ENCODE data around the gene SLC18A3. TPM values are rescaled to one million over a fixed set of nuclear protein-coding genes. Genes with fewer than 3 reads are reported as not detected.

The SLC18A3 gene
- total RNA-seq, 1 experiment from 2014 or later: not detected

GRCh38 chr10:49614242-49615198 is 4.4 kb downstream of the SLC18A3 start:
- CTCF ChIA-PET: no interaction called here

GRCh38 chr10:49615213-49615612 is 5.1 kb downstream of the SLC18A3 start:
- in situ Hi-C loops (cut with HindIII; ENCODE audit: low pct_unique_long_range_greater_than_20kb, low sequenced_read_pairs): no loop called here

More at GRCh38 chr10:49614242-49615198, 4.4 kb downstream of the SLC18A3 start:
- no peaks in the 10 kb centered on the region for H3K36me3 ChIP-seq (ENCODE audit: control insufficient read depth, insufficient read depth, low read length)
- POLR2A ChIA-PET: no interaction called here
- TF ChIP-seq TCF7L2 (IDR thresholded peaks at IDR 0.05; ENCODE audit: low read depth, low read length): no peak
- no peak for TF ChIP-seq SIN3A (IDR thresholded peaks at IDR 0.05; ENCODE audit: borderline replicate concordance, insufficient read depth, low read depth, low read length)
- DNase-seq (ENCODE audit: low read depth, low spot score) (no peak), ATAC-seq (no peak)
- H3K9me3 ChIP-seq (ENCODE audit: control insufficient read depth, insufficient read depth, low read depth, low read length): no peaks in the 10 kb centered on the region
- H3K4me3 ChIP-seq (ENCODE audit: low read depth in 2 of 2, low read length in 2 of 2): no peak overlapping the region
- intact Hi-C loops (cut with micrococcal nuclease; ENCODE audit: unreplicated experiment) (no loop called here), in situ Hi-C loops (cut with HindIII; ENCODE audit: low pct_unique_long_range_greater_than_20kb, low sequenced_read_pairs) (no loop called here)
- H3K27ac ChIP-seq (ENCODE audit: low read length): no peak overlapping the region
- no peaks in the 10 kb centered on the region for H3K4me1 ChIP-seq (ENCODE audit: control insufficient read depth, insufficient read depth, low read length)
- H3K27me3 ChIP-seq (ENCODE audit: control insufficient read depth, insufficient read depth, low read length): peaks cover 20% of the 10 kb centered on the region; the same call in 1 of the 2 replicates
- BruUV-seq (replicated peaks): no TSS peak

More at GRCh38 chr10:49615213-49615612, 5.1 kb downstream of the SLC18A3 start:
- ChIA-PET CTCF (no interaction called here), POLR2A (no interaction called here)
- Histone ChIP-seq H3K27ac (ENCODE audit: low read length) (no peak overlapping the region), H3K36me3 (ENCODE audit: control insufficient read depth, insufficient read depth, low read length) (no peaks in the 10 kb centered on the region), H3K4me3 (ENCODE audit: low read depth in 2 of 2, low read length in 2 of 2) (no peak overlapping the region), H3K9me3 (ENCODE audit: control insufficient read depth, insufficient read depth, low read depth, low read length) (no peaks in the 10 kb centered on the region), H3K4me1 (ENCODE audit: control insufficient read depth, insufficient read depth, low read length) (no peaks in the 10 kb centered on the region), H3K27me3 (ENCODE audit: control insufficient read depth, insufficient read depth, low read length) (peaks cover 23% of the 10 kb centered on the region; the same call in 1 of the 2 replicates)
- intact Hi-C loops (cut with micrococcal nuclease; ENCODE audit: unreplicated experiment): no loop called here
- BruUV-seq (replicated peaks): no TSS peak
- DNase-seq (ENCODE audit: low read depth, low spot score) (no peak), ATAC-seq (no peak)
- TF ChIP-seq REST (IDR thresholded peaks at IDR 0.05; ENCODE audit: insufficient read depth in 1 of 2, low read depth in 2 of 2, low read length in 1 of 2) (no peak), CTCF (IDR thresholded peaks at IDR 0.05) (no peak), SIN3A (IDR thresholded peaks at IDR 0.05; ENCODE audit: borderline replicate concordance, insufficient read depth, low read depth, low read length) (no peak), POLR2AphosphoS5 (IDR thresholded peaks at IDR 0.05; ENCODE audit: low read depth, low read length) (no peak), TCF7L2 (IDR thresholded peaks at IDR 0.05; ENCODE audit: low read depth, low read length) (no peak)
